Hepatocyte (in vitro differentiated cells): ENCODE data around the gene DMRT1. TPM values are rescaled to one million over a fixed set of nuclear protein-coding genes. Genes with fewer than 3 reads are reported as not detected.

Source experiments
- DNase-seq: peaks from one replicate; pipeline ENCODE4 v3.0.0-alpha.2; 2016; ENCODE audit warnings: low spot score
- H2AFZ ChIP-seq: fragments of 200-600 bp; sonication (generic); 2 replicates; pipeline ENCODE4 v1.6.0; 2016; ENCODE audit warnings: antibody characterized with exemption, mild to moderate bottlenecking
- H3K27ac ChIP-seq: fragments of 200-600 bp; sonication (generic); 2 replicates; pipeline ENCODE4 v1.5.1; 2016; ENCODE audit warnings: mild to moderate bottlenecking
- H3K27me3 ChIP-seq: fragments of 200-600 bp; sonication (generic); 2 replicates; pipeline ENCODE4 v1.6.1; 2016
- H3K36me3 ChIP-seq: fragments of 200-600 bp; sonication (generic); replicated peaks from 2 replicates; pipeline ENCODE4 v1.5.1; 2016; ENCODE audit warnings: low read depth; ENCODE audit not compliant: insufficient read depth
- H3K4me1 ChIP-seq: fragments of 200-600 bp; sonication (generic); 2 replicates; pipeline ENCODE4 v1.5.1; 2016; ENCODE audit warnings: mild to moderate bottlenecking, moderate library complexity; ENCODE audit not compliant: insufficient read depth
- H3K4me2 ChIP-seq: fragments of 200-600 bp; sonication (generic); 2 replicates; pipeline ENCODE4 v1.6.0; 2016
- H3K4me3 ChIP-seq: fragments of 200-600 bp; sonication (generic); 2 replicates; pipeline ENCODE4 v1.5.1; 2016; ENCODE audit warnings: mild to moderate bottlenecking
- H3K79me2 ChIP-seq: fragments of 200-600 bp; sonication (generic); 2 replicates; pipeline ENCODE4 v1.6.0; 2017; ENCODE audit warnings: mild to moderate bottlenecking
- H3K9me2 ChIP-seq: fragments of 200-600 bp; sonication (generic); replicated peaks from 2 replicates; pipeline ENCODE4 v1.6.0; 2017; ENCODE audit warnings: mild to moderate bottlenecking; ENCODE audit not compliant: insufficient read depth
- H3K9me3 ChIP-seq: fragments of 200-600 bp; sonication (generic); 2 replicates; pipeline ENCODE4 v1.5.1; 2016; ENCODE audit warnings: low read depth, mild to moderate bottlenecking
- H4K20me1 ChIP-seq: fragments of 200-600 bp; sonication (generic); 2 replicates; pipeline ENCODE4 v1.6.0; 2016; ENCODE audit warnings: mild to moderate bottlenecking; ENCODE audit not compliant: insufficient read depth, poor library complexity, severe bottlenecking
- CTCF ChIP-seq: fragments of 200-600 bp; sonication (generic); IDR thresholded peaks from 2 replicates; pipeline ENCODE4 v1.5.1; 2016; ENCODE audit warnings: antibody characterized with exemption, mild to moderate bottlenecking; ENCODE audit not compliant: poor library complexity
- EZH2 ChIP-seq: fragments of 200-600 bp; sonication (generic); IDR thresholded peaks from 2 replicates; pipeline ENCODE4 v1.6.1; 2016; ENCODE audit warnings: antibody characterized with exemption, mild to moderate bottlenecking, borderline replicate concordance
- EZH2phosphoT487 ChIP-seq: fragments of 200-600 bp; sonication (generic); IDR thresholded peaks from one replicate; pipeline ENCODE4 v1.6.1; 2018; ENCODE audit warnings: antibody characterized with exemption, mild to moderate bottlenecking, low read depth, moderate library complexity; ENCODE audit not compliant: unreplicated experiment, severe bottlenecking
- WGBS: methylation state at CpG from one replicate; pipeline ENCODE4 v1.1.6; 2016; ENCODE audit warnings: low lambda C conversion rate; ENCODE audit errors: missing lambda C conversion rate; 5-methylcytosine and 5-hydroxymethylcytosine counted together
- polyA plus RNA-seq: library from polyadenylated mRNA; unstranded; fragments of >200 nt; fragmentation: Nextera tagmentation; extraction: Ambion mirVana; gene quantifications from 2 replicates; pipeline ENCODE4 v1.2.1, GENCODE V29; 2016
- total RNA-seq: library from RNA; depleted of rRNA; stranded (reverse); fragments of >200 nt; gene quantifications from 2 replicates; pipeline ENCODE4 v1.2.3, GENCODE V29; 2014

Gene DMRT1
- total and polyA plus RNA-seq, 2 experiments from 2014 or later: not detected

GRCh38 chr9:795869-796268, 45.6 kb upstream of the DMRT1 start:
- Histone ChIP-seq H3K4me2 (no peak overlapping the region), H3K9me2 (no peaks in the 10 kb centered on the region), H4K20me1 (no peaks in the 10 kb centered on the region), H2AFZ (no peak overlapping the region), H3K27me3 (no peaks in the 10 kb centered on the region), H3K4me1 (no peaks in the 10 kb centered on the region), H3K9me3 (no peaks in the 10 kb centered on the region), H3K4me3 (no peak overlapping the region), H3K36me3 (no peaks in the 10 kb centered on the region), H3K27ac (no peak overlapping the region), H3K79me2 (no peaks in the 10 kb centered on the region)
- WGBS: 93% methylated on average over 6 of the region's 6 CpGs
- DNase-seq: no peak
- TF ChIP-seq CTCF (no peak), EZH2 (no peak), EZH2phosphoT487 (no peak)

GRCh38 chr9:800591-801150, 40.8 kb upstream of the DMRT1 start:
- WGBS: 91% methylated on average over 9 of the region's 9 CpGs

DNA sequence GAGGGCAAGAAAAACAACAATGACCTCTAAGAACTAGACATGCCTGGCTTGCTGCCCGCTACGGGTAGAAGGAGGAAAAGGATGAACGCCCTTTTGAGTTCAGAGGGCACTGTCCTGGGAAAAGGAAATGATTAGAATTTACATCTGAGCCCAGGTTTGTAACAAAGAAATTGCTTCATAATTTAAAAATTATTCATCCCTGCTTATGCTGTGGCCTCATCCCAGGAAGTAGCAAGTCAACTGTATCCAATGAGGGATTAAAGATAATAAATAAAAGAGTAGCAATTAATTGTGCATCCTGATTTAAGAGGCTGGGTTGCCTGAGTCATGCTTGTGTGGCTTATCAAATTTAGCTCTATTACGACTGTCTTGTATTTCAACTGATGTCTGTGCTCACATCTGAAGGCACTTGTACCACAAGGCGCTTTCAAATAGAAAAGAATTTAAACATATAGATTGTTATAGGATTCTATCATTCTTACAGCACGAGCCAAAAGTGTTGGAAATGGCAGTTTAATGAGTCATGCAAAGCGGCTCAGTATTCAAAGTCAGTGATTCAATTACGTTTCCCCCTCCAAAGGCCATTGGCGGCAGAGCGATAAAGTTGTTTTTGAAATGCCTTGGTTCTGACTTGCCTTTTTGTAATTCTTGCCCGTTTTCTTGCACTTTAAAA, 40.0 kb upstream of the DMRT1 start:
- H4K20me1 ChIP-seq: no peaks in the 10 kb centered on the region
- H3K27me3 ChIP-seq: no peaks in the 10 kb centered on the region
- H3K36me3 ChIP-seq: no peaks in the 10 kb centered on the region
- H3K27ac ChIP-seq: no peak overlapping the region
- no peak overlapping the region for H3K4me3 ChIP-seq
- H2AFZ ChIP-seq: no peak overlapping the region
- DNase-seq: no peak
- 79% methylated on average over 11 of the region's 11 CpGs for whole genome bisulfite sequencing
- no peaks in the 10 kb centered on the region for H3K9me2 ChIP-seq
- no peaks in the 10 kb centered on the region for H3K79me2 ChIP-seq
- no peaks in the 10 kb centered on the region for H3K9me3 ChIP-seq
- TF ChIP-seq EZH2 (no peak), CTCF (no peak), EZH2phosphoT487 (no peak)
- no peak overlapping the region for H3K4me2 ChIP-seq
- no peaks in the 10 kb centered on the region for H3K4me1 ChIP-seq

More at GRCh38 chr9:800591-801150, 40.8 kb upstream of the DMRT1 start:
- H2AFZ ChIP-seq: no peak overlapping the region
- no peak overlapping the region for H3K4me3 ChIP-seq
- H4K20me1 ChIP-seq: no peaks in the 10 kb centered on the region
- TF ChIP-seq CTCF (no peak), EZH2 (no peak), EZH2phosphoT487 (no peak)
- DNase-seq: no peak
- H3K4me1 ChIP-seq: no peaks in the 10 kb centered on the region
- H3K27ac ChIP-seq: no peak overlapping the region
- H3K36me3 ChIP-seq: no peaks in the 10 kb centered on the region
- no peaks in the 10 kb centered on the region for H3K79me2 ChIP-seq
- H3K27me3 ChIP-seq: no peaks in the 10 kb centered on the region
- no peak overlapping the region for H3K4me2 ChIP-seq
- no peaks in the 10 kb centered on the region for H3K9me2 ChIP-seq
- no peaks in the 10 kb centered on the region for H3K9me3 ChIP-seq
